NCI-H345 treated with DMSO at 0.1 percent for 48 hours (cell line): ENCODE results near the gene MYOF.

ENCODE experiments used
- DNase-seq: peaks from one replicate; lab custom pipeline; 2025; ENCODE audit not compliant: unreplicated experiment; lab: John Stamatoyannopoulos, UW

MYOF gene

GRCh38 chr10:93482145-93482834, at the start of gene MYOF:
Gene MYOF, minus strand, starts transcription at chr10:93482334. Its CDS starts 140 bp downstream, at chr10:93482194.
- peak; percentile 10 for DNase-seq

- DNase-seq, result no peak
Observed at GRCh38 chr10:93518531-93518930, 36.4 kb upstream of the MYOF start.

DNA sequence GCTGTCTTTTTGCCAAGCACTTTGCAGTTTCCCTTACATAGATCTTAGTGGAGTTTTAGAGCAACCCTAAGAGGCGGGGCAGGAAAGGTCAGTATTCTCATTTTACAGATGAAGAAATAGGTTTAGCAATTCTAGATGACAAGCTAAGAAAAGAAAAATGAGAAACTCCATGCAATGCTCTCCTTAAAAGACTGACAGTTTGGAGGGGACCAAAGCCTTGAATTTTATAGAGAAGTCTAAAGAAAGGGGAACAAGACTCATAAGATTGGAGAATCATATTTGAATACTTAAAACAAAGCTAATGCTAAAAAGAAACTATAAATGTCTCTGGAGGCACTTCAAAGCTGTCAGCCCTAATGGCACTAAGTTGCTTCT, 33.9 kb upstream of the MYOF start:
- no peak for DNase-seq

GRCh38 chr10:93515071-93516005, 33.2 kb upstream of the MYOF start:
- DNase-seq, result no peak

GRCh38 chr10:93514521-93514920, 32.4 kb upstream of the MYOF start:
- DNase-seq, result no peak

GRCh38 chr10:93513091-93513490, 31.0 kb upstream of the MYOF start:
- no peak for DNase-seq

- DNase-seq, result no peak
Observed at GRCh38 chr10:93512565-93512964, 30.4 kb upstream of the MYOF start.

DNA sequence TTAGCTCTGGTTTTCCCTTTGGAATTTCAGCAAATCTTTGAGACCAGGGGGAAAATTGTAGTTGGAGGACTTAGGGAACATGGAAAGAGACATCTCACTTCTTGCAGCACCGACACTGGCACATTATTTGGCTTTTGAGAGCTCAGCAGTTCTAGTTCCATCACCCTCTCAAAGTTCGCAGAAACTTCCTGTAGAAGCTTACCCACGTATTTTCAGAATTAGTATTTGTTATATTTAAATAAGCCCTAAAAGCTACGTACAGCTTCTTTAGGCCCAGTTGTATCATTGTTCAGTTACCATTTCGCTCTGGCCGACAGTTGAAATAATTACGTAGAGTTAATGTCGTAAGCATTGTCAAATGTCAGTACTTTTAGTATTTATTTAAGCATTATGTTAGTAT, 27.7 kb upstream of the MYOF start:
- DNase-seq, result no peak

DNA sequence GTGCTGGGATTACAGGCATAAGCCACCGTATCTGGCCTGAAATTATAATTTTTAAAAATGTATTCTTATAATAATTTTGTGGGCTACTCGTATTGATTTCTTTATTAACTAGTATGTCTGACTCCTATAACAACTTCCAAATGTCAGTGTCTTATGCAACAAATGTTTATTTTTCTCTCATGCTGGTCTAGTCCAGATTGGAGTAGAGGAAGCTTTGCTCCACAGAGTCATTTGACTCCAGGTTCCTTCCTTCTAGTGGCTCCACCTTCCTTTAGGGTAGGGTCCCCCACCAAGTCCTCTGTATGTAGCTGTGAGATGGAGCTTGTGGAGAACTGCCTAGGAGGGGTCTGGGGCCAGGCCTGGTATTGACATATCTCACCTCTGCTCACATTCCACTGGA, 22.9 kb upstream of the MYOF start:
- no peak for DNase-seq

DNA sequence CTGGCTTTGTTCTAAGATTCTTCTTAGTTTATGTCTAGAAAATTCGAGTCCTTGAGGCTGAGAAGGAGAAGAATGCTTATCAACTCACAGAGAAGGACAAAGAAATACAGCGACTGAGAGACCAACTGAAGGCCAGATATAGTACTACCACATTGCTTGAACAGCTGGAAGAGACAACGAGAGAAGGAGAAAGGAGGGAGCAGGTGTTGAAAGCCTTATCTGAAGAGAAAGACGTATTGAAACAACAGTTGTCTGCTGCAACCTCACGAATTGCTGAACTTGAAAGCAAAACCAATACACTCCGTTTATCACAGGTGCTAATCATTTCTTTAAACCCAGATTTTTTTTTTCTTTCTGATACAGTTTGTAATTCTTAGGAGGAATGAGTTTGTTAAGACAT, 20.9 kb upstream of the MYOF start:
- DNase-seq, result no peak

DNA sequence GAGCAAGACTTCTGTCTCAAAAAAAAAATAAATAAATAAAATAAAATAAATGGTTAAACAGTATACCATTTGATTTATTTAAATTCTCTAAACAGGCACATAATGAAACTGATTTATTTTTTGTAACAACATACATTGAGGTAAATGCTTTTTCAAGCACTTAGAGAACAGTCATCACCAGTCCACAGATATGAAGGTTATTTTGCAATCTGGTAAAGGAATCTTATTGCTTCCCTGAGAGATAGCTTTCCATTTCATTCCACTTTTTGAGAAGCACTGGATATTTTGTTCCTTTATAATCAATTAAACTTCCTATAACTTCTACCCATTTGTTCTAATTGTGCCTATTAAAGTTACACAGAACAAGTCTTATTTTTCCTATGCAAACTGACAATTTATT, 19.5 kb upstream of the MYOF start:
- no peak for DNase-seq

- DNase-seq, result no peak
Observed at GRCh38 chr10:93498166-93498565, 16.0 kb upstream of the MYOF start.

GRCh38 chr10:93496322-93497041, 14.3 kb upstream of the MYOF start, which contains the start of gene CEP55:
Gene CEP55, plus strand, starts transcription at chr10:93496612. Its CDS starts 3,440 bp downstream, at chr10:93500052.
- peak; percentile 82 for DNase-seq

- peak; percentile 55 for DNase-seq
Observed at GRCh38 chr10:93495654-93496321, 13.7 kb upstream of the MYOF start.

- no peak for DNase-seq
Observed at GRCh38 chr10:93494494-93494893, 12.4 kb upstream of the MYOF start.

- DNase-seq, result no peak
Observed at GRCh38 chr10:93493162-93493561, 11.0 kb upstream of the MYOF start.

- DNase-seq, result no peak
Observed at GRCh38 chr10:93491602-93492121, 9.5 kb upstream of the MYOF start.

GRCh38 chr10:93488956-93489528, 6.9 kb upstream of the MYOF start:
- no peak for DNase-seq

GRCh38 chr10:93485690-93486089, 3.6 kb upstream of the MYOF start:
- no peak for DNase-seq

GRCh38 chr10:93481637-93482144, 443 bp downstream of the MYOF start:
- DNase-seq, result no peak
